HG03108 (cell line): ENCODE data around the gene F13A1.

Source experiments
- ATAC-seq: cut with Tn5 transposase; IDR thresholded peaks from one replicate; pipeline ENCODE4 v1.9.1; 2021; ENCODE audit warnings: moderate library complexity; ENCODE audit not compliant: unreplicated experiment

F13A1 gene

GRCh38 chr6:6196762-6197161, 123.7 kb downstream of the F13A1 start:
- no peak for ATAC-seq

GRCh38 chr6:6195080-6195479, 125.4 kb downstream of the F13A1 start:
- no peak for ATAC-seq

- ATAC-seq = no peak
Observed at GRCh38 chr6:6193221-6193745, 127.2 kb downstream of the F13A1 start.

- no peak for ATAC-seq
Observed at GRCh38 chr6:6191909-6192308, 128.6 kb downstream of the F13A1 start.

- no peak for ATAC-seq
Observed at GRCh38 chr6:6191476-6191875, 129.0 kb downstream of the F13A1 start.

GRCh38 chr6:6180684-6181083, 139.8 kb downstream of the F13A1 start:
- ATAC-seq = no peak

GRCh38 chr6:6179858-6180623, 140.4 kb downstream of the F13A1 start:
- no peak for ATAC-seq

GRCh38 chr6:6178795-6179194, 141.7 kb downstream of the F13A1 start:
- ATAC-seq = no peak

- ATAC-seq = no peak
Observed at GRCh38 chr6:6177754-6178153, 142.7 kb downstream of the F13A1 start.

- no peak for ATAC-seq
Observed at GRCh38 chr6:6176586-6177228, 143.8 kb downstream of the F13A1 start.

- no peak for ATAC-seq
Observed at GRCh38 chr6:6176127-6176526, 144.3 kb downstream of the F13A1 start.

GRCh38 chr6:6169141-6169540, 151.3 kb downstream of the F13A1 start:
- ATAC-seq = no peak

GRCh38 chr6:6166064-6166463, 154.4 kb downstream of the F13A1 start:
- ATAC-seq = no peak

GRCh38 chr6:6164367-6164766, 156.1 kb downstream of the F13A1 start:
- no peak for ATAC-seq

- ATAC-seq = no peak
Observed at GRCh38 chr6:6154335-6154734, 166.1 kb downstream of the F13A1 start.

- no peak for ATAC-seq
Observed at GRCh38 chr6:6152060-6152459, 168.4 kb downstream of the F13A1 start.

- no peak for ATAC-seq
Observed at GRCh38 chr6:6148192-6148815, 172.2 kb downstream of the F13A1 start.

GRCh38 chr6:6131492-6132109, 188.9 kb downstream of the F13A1 start:
- no peak for ATAC-seq

- no peak for ATAC-seq
Observed at GRCh38 chr6:6125495-6125894, 195.0 kb downstream of the F13A1 start.

- no peak for ATAC-seq
Observed at GRCh38 chr6:6123803-6124202, 196.7 kb downstream of the F13A1 start.

GRCh38 chr6:6121943-6122342, 198.5 kb downstream of the F13A1 start:
- no peak for ATAC-seq
